GM12864 (cell line): ENCODE measurements around the gene ADAM15.

Experiments
- DNase-seq: peaks from one replicate; pipeline ENCODE4 v3.0.0-alpha.2; 2011; ENCODE audit warnings: low read depth
- H3K4me3 ChIP-seq: 2 replicates; pipeline ENCODE4 v1.5.1; 2011; ENCODE audit warnings: mild to moderate bottlenecking, low read depth, low read length, control low read depth
- CTCF ChIP-seq: IDR thresholded peaks from 2 replicates; pipeline ENCODE4 v1.5.1; 2011; ENCODE audit warnings: low read depth, mild to moderate bottlenecking, moderate library complexity, low read length, control low read depth, inconsistent platforms; ENCODE audit errors: missing control alignments

The ADAM15 gene

GRCh38 chr1:155018617-155019348, 32.3 kb upstream of the ADAM15 start:
- TF ChIP-seq CTCF: no peak
- no peak overlapping the region for H3K4me3 ChIP-seq
- no peak for DNase-seq

- no peak overlapping the region for H3K4me3 ChIP-seq
- TF ChIP-seq CTCF: no peak
- no peak for DNase-seq
These were observed 31.5 kb upstream of the ADAM15 start for GRCh38 chr1:155019377-155020245.

- no peak for TF ChIP-seq CTCF
- no peak overlapping the region for H3K4me3 ChIP-seq
These were observed 28.8 kb upstream of the ADAM15 start for GRCh38 chr1:155022136-155022926.

GRCh38 chr1:155022927-155023236, 28.2 kb upstream of the ADAM15 start:
- no peak for DNase-seq
- TF ChIP-seq CTCF: no peak
- H3K4me3 ChIP-seq: no peak overlapping the region

More at GRCh38 chr1:155022136-155022926, 28.8 kb upstream of the ADAM15 start:
- no peak for DNase-seq

- no peak for TF ChIP-seq CTCF
- DNase-seq: no peak
- no peak overlapping the region for H3K4me3 ChIP-seq
These were observed 27.5 kb upstream of the ADAM15 start for GRCh38 chr1:155023627-155024026.

GRCh38 chr1:155024315-155024714, 26.8 kb upstream of the ADAM15 start:
- no peak for TF ChIP-seq CTCF
- no peak for DNase-seq
- no peak overlapping the region for H3K4me3 ChIP-seq
